ENCODE measurements around the gene ASTN1. TPM values are rescaled to one million over a fixed set of nuclear protein-coding genes. Genes with fewer than 3 reads are reported as not detected.

Gene ASTN1
- total RNA-seq, 2 experiments from 2014 or later, result not detected

GRCh38 chr1:176838276-176838995 lies 326.1 kb downstream of the ASTN1 start:
- no peaks in the 10 kb centered on the region for H3K9me2 ChIP-seq (ENCODE audit: insufficient read depth, low read length)
- no peak overlapping the region for H3K4me3 ChIP-seq (ENCODE audit: low read depth, low read length, poor library complexity, severe bottlenecking)
- no peak for TF ChIP-seq EZH2phosphoT487 (IDR thresholded peaks at IDR 0.05; ENCODE audit: borderline replicate concordance, low read depth, low read length)
- TF ChIP-seq, protein P1, sequence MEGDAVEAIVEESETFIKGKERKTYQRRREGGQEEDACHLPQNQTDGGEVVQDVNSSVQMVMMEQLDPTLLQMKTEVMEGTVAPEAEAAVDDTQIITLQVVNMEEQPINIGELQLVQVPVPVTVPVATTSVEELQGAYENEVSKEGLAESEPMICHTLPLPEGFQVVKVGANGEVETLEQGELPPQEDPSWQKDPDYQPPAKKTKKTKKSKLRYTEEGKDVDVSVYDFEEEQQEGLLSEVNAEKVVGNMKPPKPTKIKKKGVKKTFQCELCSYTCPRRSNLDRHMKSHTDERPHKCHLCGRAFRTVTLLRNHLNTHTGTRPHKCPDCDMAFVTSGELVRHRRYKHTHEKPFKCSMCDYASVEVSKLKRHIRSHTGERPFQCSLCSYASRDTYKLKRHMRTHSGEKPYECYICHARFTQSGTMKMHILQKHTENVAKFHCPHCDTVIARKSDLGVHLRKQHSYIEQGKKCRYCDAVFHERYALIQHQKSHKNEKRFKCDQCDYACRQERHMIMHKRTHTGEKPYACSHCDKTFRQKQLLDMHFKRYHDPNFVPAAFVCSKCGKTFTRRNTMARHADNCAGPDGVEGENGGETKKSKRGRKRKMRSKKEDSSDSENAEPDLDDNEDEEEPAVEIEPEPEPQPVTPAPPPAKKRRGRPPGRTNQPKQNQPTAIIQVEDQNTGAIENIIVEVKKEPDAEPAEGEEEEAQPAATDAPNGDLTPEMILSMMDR (conservative IDR thresholded peaks at IDR 0.05; ENCODE audit: low read length), result no peak
- H3K36me3 ChIP-seq (ENCODE audit: insufficient read depth, low read length), result no peaks in the 10 kb centered on the region
- DNase-seq (ENCODE audit: low spot score), result no peak
- POLR2A ChIA-PET, result no interaction called here
- H3K9me3 ChIP-seq (ENCODE audit: low read length), result no peaks in the 10 kb centered on the region
- CTCF ChIA-PET (ENCODE audit: unreplicated experiment), result no interaction called here
- no peaks in the 10 kb centered on the region for H3K4me1 ChIP-seq (ENCODE audit: insufficient read depth, low read length, poor library complexity, severe bottlenecking)
- H3K4me2 ChIP-seq (ENCODE audit: low read length), result no peak overlapping the region
- H4K20me1 ChIP-seq (ENCODE audit: insufficient read depth, low read length), result no peaks in the 10 kb centered on the region
- H2AFZ ChIP-seq (ENCODE audit: low read length), result no peak overlapping the region
- H3K27ac ChIP-seq (ENCODE audit: low read depth, low read length, poor library complexity, severe bottlenecking), result no peak overlapping the region
- no TSS peak for BruUV-seq (replicated peaks)
- no peaks in the 10 kb centered on the region for H3K79me2 ChIP-seq (ENCODE audit: insufficient read depth, low read depth, low read length)
- intact Hi-C loops (cut with micrococcal nuclease; ENCODE audit: unreplicated experiment), result no loop called here

DNA sequence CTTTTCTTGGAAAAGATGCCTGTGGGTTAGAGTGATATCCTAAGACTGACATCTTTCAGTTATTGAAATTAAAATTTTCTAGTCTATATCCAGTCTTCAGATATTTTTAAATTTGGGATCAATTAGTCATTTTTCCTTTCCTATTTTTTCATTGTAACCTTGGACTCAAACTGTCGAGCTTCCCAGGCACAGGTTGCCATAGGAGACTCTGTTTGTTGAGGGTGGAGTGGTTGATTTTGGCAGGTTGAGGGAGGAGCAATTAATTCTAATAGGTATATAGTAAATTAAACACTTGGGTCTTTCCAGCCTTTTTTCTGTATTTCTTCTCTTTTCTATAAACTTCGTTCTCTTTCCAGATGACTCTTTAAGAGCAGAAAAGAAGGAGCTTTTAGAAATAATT lies 326.8 kb downstream of the ASTN1 start:
- no peak overlapping the region for H3K27ac ChIP-seq (ENCODE audit: low read depth, low read length, poor library complexity, severe bottlenecking)
- no peak overlapping the region for H3K4me3 ChIP-seq (ENCODE audit: low read depth, low read length, poor library complexity, severe bottlenecking)
- TF ChIP-seq, protein P1 (conservative IDR thresholded peaks at IDR 0.05; ENCODE audit: low read length), result no peak
- no peak for TF ChIP-seq EZH2phosphoT487 (IDR thresholded peaks at IDR 0.05; ENCODE audit: borderline replicate concordance, low read depth, low read length)
- intact Hi-C loops (cut with micrococcal nuclease; ENCODE audit: unreplicated experiment), result no loop called here
- no peaks in the 10 kb centered on the region for H3K4me1 ChIP-seq (ENCODE audit: insufficient read depth, low read length, poor library complexity, severe bottlenecking)
- H3K4me2 ChIP-seq (ENCODE audit: low read length), result no peak overlapping the region
- POLR2A ChIA-PET, result interaction anchor here (0.7 kb wide), 2 partner anchors 13 to 192 kb away, joined by 4 to 5 read pairs; no protein-coding TSS in a partner anchor
- no TSS peak for BruUV-seq (replicated peaks)
- no peaks in the 10 kb centered on the region for H4K20me1 ChIP-seq (ENCODE audit: insufficient read depth, low read length)
- H3K9me2 ChIP-seq (ENCODE audit: insufficient read depth, low read length), result no peaks in the 10 kb centered on the region
- no peaks in the 10 kb centered on the region for H3K79me2 ChIP-seq (ENCODE audit: insufficient read depth, low read depth, low read length)
- CTCF ChIA-PET (ENCODE audit: unreplicated experiment), result no interaction called here
- DNase-seq (ENCODE audit: low spot score), result no peak
- H3K36me3 ChIP-seq (ENCODE audit: insufficient read depth, low read length), result no peaks in the 10 kb centered on the region
- no peak overlapping the region for H2AFZ ChIP-seq (ENCODE audit: low read length)
- H3K9me3 ChIP-seq (ENCODE audit: low read length), result no peaks in the 10 kb centered on the region

GRCh38 chr1:176831150-176831549 lies 333.4 kb downstream of the ASTN1 start:
- Histone ChIP-seq H4K20me1 (ENCODE audit: insufficient read depth, low read length) (no peaks in the 10 kb centered on the region), H3K79me2 (ENCODE audit: insufficient read depth, low read depth, low read length) (no peaks in the 10 kb centered on the region), H2AFZ (ENCODE audit: low read length) (no peak overlapping the region), H3K4me2 (ENCODE audit: low read length) (no peak overlapping the region), H3K4me3 (ENCODE audit: low read depth, low read length, poor library complexity, severe bottlenecking) (no peak overlapping the region), H3K27ac (ENCODE audit: low read depth, low read length, poor library complexity, severe bottlenecking) (no peak overlapping the region), H3K9me3 (ENCODE audit: low read length) (no peaks in the 10 kb centered on the region), H3K36me3 (ENCODE audit: insufficient read depth, low read length) (no peaks in the 10 kb centered on the region), H3K9me2 (ENCODE audit: insufficient read depth, low read length) (no peaks in the 10 kb centered on the region), H3K4me1 (ENCODE audit: insufficient read depth, low read length, poor library complexity, severe bottlenecking) (no peaks in the 10 kb centered on the region)
- BruUV-seq (replicated peaks), result no TSS peak
- no peak for DNase-seq (ENCODE audit: low spot score)
- TF ChIP-seq, protein P1 (conservative IDR thresholded peaks at IDR 0.05; ENCODE audit: low read length), result no peak
- TF ChIP-seq EZH2phosphoT487 (IDR thresholded peaks at IDR 0.05; ENCODE audit: borderline replicate concordance, low read depth, low read length), result no peak
- ChIA-PET CTCF (ENCODE audit: unreplicated experiment) (no interaction called here), POLR2A (no interaction called here)
- intact Hi-C loops (cut with micrococcal nuclease; ENCODE audit: unreplicated experiment), result no loop called here

All from OCI-LY7 (cell line).